GM19099 (cell line): ENCODE data around the gene GCH1.

Source experiments
- POLR2A ChIP-seq: IDR thresholded peaks from 3 replicates; pipeline ENCODE4 v1.6.1; 2011; ENCODE audit warnings: low read depth; ENCODE audit not compliant: insufficient read length; ENCODE audit errors: extremely low read depth

Gene GCH1

GRCh38 chr14:54902521-54903420 is at the start of gene GCH1:
Gene GCH1 (minus strand): TSS chr14:54902826. CDS start chr14:54902663, 163 bp downstream.
- peak; percentile 99 for TF ChIP-seq POLR2A

GRCh38 chr14:54947230-54947629 is 44.6 kb upstream of the GCH1 start:
- no peak for TF ChIP-seq POLR2A

GRCh38 chr14:54946500-54946899 is 43.9 kb upstream of the GCH1 start:
- no peak for TF ChIP-seq POLR2A

- no peak for TF ChIP-seq POLR2A
Measured at GRCh38 chr14:54944737-54945391, 42.2 kb upstream of the GCH1 start.

- TF ChIP-seq POLR2A = no peak
Measured at GRCh38 chr14:54942913-54943312, 40.3 kb upstream of the GCH1 start.

- TF ChIP-seq POLR2A = no peak
Measured at GRCh38 chr14:54936816-54937215, 34.2 kb upstream of the GCH1 start.

GRCh38 chr14:54935958-54936357 is 33.3 kb upstream of the GCH1 start:
- TF ChIP-seq POLR2A = no peak

GRCh38 chr14:54935100-54935499 is 32.5 kb upstream of the GCH1 start:
- TF ChIP-seq POLR2A = no peak

- TF ChIP-seq POLR2A = no peak
Measured at GRCh38 chr14:54933006-54933405, 30.4 kb upstream of the GCH1 start.

GRCh38 chr14:54931598-54932340 is 29.1 kb upstream of the GCH1 start:
- no peak for TF ChIP-seq POLR2A

GRCh38 chr14:54931101-54931500 is 28.5 kb upstream of the GCH1 start:
- TF ChIP-seq POLR2A = no peak

GRCh38 chr14:54929556-54929955 is 26.9 kb upstream of the GCH1 start:
- TF ChIP-seq POLR2A = no peak

- TF ChIP-seq POLR2A = no peak
Measured at GRCh38 chr14:54928216-54928615, 25.6 kb upstream of the GCH1 start.

GRCh38 chr14:54927551-54927950 is 24.9 kb upstream of the GCH1 start:
- no peak for TF ChIP-seq POLR2A

GRCh38 chr14:54922598-54922997 is 20.0 kb upstream of the GCH1 start:
- no peak for TF ChIP-seq POLR2A

GRCh38 chr14:54920052-54920451 is 17.4 kb upstream of the GCH1 start:
- no peak for TF ChIP-seq POLR2A

GRCh38 chr14:54919330-54919729 is 16.7 kb upstream of the GCH1 start:
- TF ChIP-seq POLR2A = no peak
